Activated CD8-positive, alpha-beta T cell treated with anti-CD3 and anti-CD28 coated beads for 36 hours (primary cell): ENCODE measurements around the gene COL6A5. TPM values are rescaled to one million over a fixed set of nuclear protein-coding genes. Genes with fewer than 3 reads are reported as not detected.

Source experiments
- ATAC-seq: fragments of 200-7000 bp; cut with Tn5 transposase; one replicate; pipeline ENCODE4 v1.10.0; 2021; ENCODE audit warnings: mild to moderate bottlenecking, moderate library complexity
- CTCF ChIA-PET: fragments of 350-600 bp; sonication (Branson Sonifier 250); formaldehyde crosslinking; loops from one replicate; lab custom pipeline; 2021; ENCODE audit warnings: antibody characterized with exemption; lab: Charles Lee
- POLR2A ChIA-PET: fragments of 350-600 bp; sonication (Branson Sonifier 250); formaldehyde crosslinking; loops from one replicate; lab custom pipeline; 2021; ENCODE audit warnings: antibody characterized with exemption; lab: Charles Lee
- DNase-seq: peaks from one replicate; pipeline ENCODE4 v3.0.0-alpha.2; 2020
- H3K27ac Mint-ChIP-seq: one replicate; pipeline ENCODE4 v1.8.0; 2021; ENCODE audit warnings: mild to moderate bottlenecking, mixed read lengths
- H3K27me3 Mint-ChIP-seq: one replicate; pipeline ENCODE4 v1.8.0; 2021; ENCODE audit warnings: mixed read lengths
- H3K36me3 Mint-ChIP-seq: one replicate; pipeline ENCODE4 v1.8.0; 2021; ENCODE audit warnings: low read depth, mixed read lengths
- H3K4me1 Mint-ChIP-seq: one replicate; pipeline ENCODE4 v1.8.0; 2021; ENCODE audit warnings: low read depth, mixed read lengths
- H3K4me3 Mint-ChIP-seq: one replicate; pipeline ENCODE4 v1.8.0; 2021; ENCODE audit warnings: mild to moderate bottlenecking, moderate library complexity, mixed read lengths
- H3K9me3 Mint-ChIP-seq: one replicate; pipeline ENCODE4 v1.8.0; 2021; ENCODE audit warnings: mixed read lengths
- CTCF ChIP-seq: fragments of 200-600 bp; IDR thresholded peaks from one replicate; pipeline ENCODE4 v1.8.0; 2022; ENCODE audit warnings: antibody characterized with exemption, mild to moderate bottlenecking
- intact Hi-C: fragments of 100-400 bp; cut with micrococcal nuclease; formaldehyde crosslinking; loops from one replicate; pipeline ENCODE4 v1.10.0; 2022
- total RNA-seq, 2 experiments: library from RNA; stranded (reverse); gene quantifications; one replicate each; pipeline ENCODE4 v1.2.3, GENCODE V29; 2021

The COL6A5 gene
- total RNA-seq, 2 experiments from 2014 or later: not detected

GRCh38 chr3:130488769-130489450 lies 143.4 kb downstream of the COL6A5 start:
- no peak for DNase-seq
- intact Hi-C loops: no loop called here
- CTCF ChIA-PET: interaction anchor here (0.6 kb wide), 1 partner anchor 18 kb away, joined by 3 read pairs; no protein-coding TSS in a partner anchor
- H3K27ac Mint-ChIP-seq: no peak overlapping the region
- no peak for TF ChIP-seq CTCF
- ATAC-seq: no peak
- H3K36me3 Mint-ChIP-seq: no peaks in the 10 kb centered on the region
- POLR2A ChIA-PET: no interaction called here
- no peaks in the 10 kb centered on the region for H3K4me1 Mint-ChIP-seq
- H3K4me3 Mint-ChIP-seq: no peak overlapping the region
- no peaks in the 10 kb centered on the region for H3K9me3 Mint-ChIP-seq
- no peaks in the 10 kb centered on the region for H3K27me3 Mint-ChIP-seq

DNA sequence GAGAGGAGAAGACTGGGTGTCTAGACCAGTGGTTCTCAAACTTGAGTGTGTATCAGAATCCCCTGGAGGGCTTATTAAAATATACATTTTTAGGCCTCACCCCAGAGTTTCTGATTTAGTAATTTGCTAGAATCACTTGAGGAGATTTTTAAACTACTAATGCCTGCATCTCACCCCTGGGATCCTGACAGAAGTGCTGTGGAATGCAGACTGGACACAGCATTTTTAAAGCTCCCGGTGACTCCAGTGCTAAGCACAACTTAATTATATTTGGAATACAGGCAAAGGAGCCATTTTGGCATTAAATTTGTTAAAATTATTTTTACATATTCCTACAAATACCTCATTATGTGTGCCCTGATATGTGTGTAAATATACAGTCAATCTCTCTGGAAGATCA lies 144.8 kb downstream of the COL6A5 start:
- ATAC-seq (no peak), DNase-seq (no peak)
- H3K4me3 Mint-ChIP-seq: no peak overlapping the region
- H3K27me3 Mint-ChIP-seq: no peaks in the 10 kb centered on the region
- intact Hi-C loops: no loop called here
- H3K27ac Mint-ChIP-seq: no peak overlapping the region
- TF ChIP-seq CTCF: no peak
- no peaks in the 10 kb centered on the region for H3K36me3 Mint-ChIP-seq
- H3K9me3 Mint-ChIP-seq: no peaks in the 10 kb centered on the region
- H3K4me1 Mint-ChIP-seq: no peaks in the 10 kb centered on the region
- POLR2A ChIA-PET: no interaction called here
- CTCF ChIA-PET: no interaction called here

GRCh38 chr3:130491431-130491830 lies 146.0 kb downstream of the COL6A5 start:
- no peak for TF ChIP-seq CTCF
- no peak for DNase-seq
- ChIA-PET POLR2A (no interaction called here), CTCF (no interaction called here)
- Mint-ChIP-seq H3K9me3 (no peaks in the 10 kb centered on the region), H3K27ac (no peak overlapping the region), H3K4me1 (no peaks in the 10 kb centered on the region), H3K27me3 (no peaks in the 10 kb centered on the region), H3K36me3 (no peaks in the 10 kb centered on the region), H3K4me3 (no peak overlapping the region)
- ATAC-seq: no peak
- intact Hi-C loops: no loop called here

DNA sequence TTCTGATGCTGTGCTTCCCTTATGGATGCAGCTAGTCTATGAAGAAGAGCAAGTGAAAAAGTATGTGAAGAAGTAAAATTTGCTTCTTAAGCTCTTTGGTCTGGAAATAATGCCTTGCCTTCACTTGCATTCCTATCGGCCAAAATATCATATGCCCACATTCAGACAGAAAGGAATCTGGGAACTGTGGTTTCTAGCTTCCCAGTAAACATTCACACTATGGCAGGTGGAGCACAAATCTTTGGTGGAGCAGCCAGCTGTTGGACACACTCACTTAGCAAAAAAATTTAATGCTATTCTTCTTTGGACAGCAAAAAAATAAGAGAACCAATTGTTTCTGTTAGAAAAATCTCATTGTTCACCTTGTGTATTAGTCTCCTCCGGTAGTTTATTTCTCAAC lies 159.2 kb downstream of the COL6A5 start:
- CTCF ChIA-PET: no interaction called here
- no peak overlapping the region for H3K4me3 Mint-ChIP-seq

More for the DNA sequence above, 159.2 kb downstream of the COL6A5 start:
- Mint-ChIP-seq H3K4me1 (no peaks in the 10 kb centered on the region), H3K27me3 (peaks cover 11% of the 10 kb centered on the region), H3K36me3 (no peaks in the 10 kb centered on the region), H3K27ac (no peak overlapping the region), H3K9me3 (no peaks in the 10 kb centered on the region)
- no peak for DNase-seq
- POLR2A ChIA-PET: no interaction called here
- no peak for ATAC-seq
- intact Hi-C loops: no loop called here
- no peak for TF ChIP-seq CTCF
